Anterior cingulate cortex (tissue), 58 donors: ENCODE data around the gene TRAF3.

Source experiments
- DNase-seq, 58 donors: peaks; one replicate each; lab custom pipeline; 2025; lab: John Stamatoyannopoulos, UW

Gene TRAF3

GRCh38 chr14:102943979-102944378 is 166.7 kb downstream of the TRAF3 start:
- DNase-seq, result no peak

GRCh38 chr14:102944448-102945330 is 167.4 kb downstream of the TRAF3 start:
- no peak for DNase-seq

DNA sequence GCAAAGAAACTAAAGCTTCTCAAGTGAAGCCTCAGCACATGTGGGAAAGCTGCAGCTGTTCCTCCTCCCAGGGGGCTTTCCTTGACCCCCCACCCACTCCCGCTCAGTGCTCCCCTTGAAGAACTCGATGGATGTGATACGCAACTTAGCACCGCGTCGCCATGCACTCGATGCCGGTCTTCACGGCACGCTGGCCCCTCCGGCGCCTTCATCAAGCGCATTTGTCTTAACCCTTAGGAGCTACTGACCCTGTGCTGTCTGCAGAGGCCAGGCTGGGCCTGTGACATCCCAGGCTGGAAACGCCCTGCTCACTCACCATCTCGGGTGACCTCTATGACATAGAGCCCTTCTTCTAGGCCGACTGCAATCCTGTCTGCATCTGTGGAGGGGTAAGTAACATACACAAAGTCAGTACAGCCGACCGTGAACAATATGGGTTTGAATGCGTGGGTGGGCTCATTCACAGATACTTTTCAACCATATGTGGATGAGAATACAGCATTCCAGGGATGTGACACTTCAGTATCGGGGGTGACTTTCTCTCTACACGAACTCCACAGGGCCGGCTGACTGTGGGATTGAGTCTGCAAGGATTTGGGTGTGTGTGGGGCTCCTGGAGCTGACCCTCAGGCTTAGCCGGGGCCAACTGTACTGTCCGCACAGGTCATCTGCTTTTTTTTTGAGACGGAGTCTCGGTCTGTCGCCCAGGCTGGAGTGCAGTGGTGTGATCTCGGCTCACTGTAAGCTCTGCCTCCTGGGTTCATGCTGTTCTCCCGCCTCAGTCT is 168.3 kb downstream of the TRAF3 start:
- no peak for DNase-seq

- DNase-seq, result no peak
Observed at GRCh38 chr14:102947321-102948103, 170.3 kb downstream of the TRAF3 start.

DNA sequence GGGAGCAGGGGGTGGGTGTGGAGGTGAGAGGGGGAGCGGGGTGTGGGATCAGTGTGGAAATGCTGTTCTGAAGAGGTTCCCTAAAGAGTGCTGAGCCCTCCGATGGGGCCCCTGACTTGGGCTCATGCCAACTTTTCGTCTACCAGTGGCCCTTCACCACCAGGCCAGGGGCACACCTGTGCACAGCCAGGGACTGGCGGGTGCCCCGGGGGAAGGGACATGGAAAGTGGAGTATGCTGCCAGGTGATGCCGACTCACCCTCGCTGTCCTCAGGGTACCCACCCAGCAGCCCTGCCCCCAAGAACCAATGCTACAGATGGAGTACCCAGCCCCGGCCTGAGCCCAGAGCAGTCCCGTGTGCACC is 171.4 kb downstream of the TRAF3 start:
- no peak for DNase-seq

DNA sequence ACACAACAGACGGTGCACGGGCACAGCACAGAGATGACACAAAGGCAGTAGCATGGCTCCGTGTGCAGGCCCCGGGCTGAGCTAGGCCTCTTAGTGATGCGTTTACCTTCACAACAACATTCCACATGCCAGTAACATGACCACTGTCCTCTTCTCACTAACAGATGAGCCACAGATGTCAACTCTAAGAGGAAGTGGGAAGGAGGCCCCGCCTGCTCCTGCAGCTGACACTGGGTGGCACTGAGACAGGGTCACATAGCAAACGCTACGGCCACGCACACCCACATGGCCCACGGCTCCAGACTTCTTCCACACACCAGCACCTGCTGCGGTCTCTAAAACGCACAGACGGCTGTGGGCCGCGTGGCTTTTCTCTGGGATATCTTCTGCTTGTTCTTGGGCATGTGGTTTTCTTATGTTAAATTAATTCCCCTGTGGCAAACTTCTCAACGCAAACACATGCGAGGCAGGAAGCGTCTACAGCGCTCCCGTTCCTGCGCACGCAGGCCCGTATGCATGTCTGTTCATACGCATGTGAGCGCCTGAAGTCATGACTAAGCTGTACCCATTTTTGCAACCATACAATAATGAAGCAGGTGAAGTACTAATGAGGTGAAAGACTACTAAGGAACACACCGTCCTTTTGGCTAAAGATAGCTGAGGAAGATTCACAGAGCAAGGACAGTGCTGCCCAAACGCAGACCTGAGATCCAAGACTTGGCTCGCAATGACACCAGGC is 172.0 kb downstream of the TRAF3 start:
- peak in 4 of 58 donors; percentile 25 to 46 (median 35) for DNase-seq

GRCh38 chr14:102949801-102950451 is 172.7 kb downstream of the TRAF3 start:
- DNase-seq, result peak in 55 of 58 donors; percentile 14 to 85 (median 69)

DNA sequence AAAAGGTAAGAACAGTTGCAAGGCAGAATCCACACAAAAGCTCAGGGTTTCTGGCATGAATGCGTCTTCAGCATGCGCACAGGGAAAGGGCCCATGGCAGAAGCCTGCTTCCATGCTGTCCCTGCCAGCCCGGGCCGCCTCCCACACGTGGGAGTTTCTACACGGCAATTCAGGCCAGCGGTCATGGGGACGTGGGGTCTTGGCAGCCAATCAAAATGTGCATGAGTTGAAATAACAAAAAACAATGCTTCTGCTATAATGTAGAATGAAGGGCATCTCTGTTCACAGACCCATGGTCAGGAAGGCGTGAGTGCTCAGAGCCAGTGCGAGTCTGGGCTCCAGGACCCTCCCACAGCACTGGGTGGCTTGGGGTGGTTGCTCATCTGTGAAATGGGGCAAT is 173.8 kb downstream of the TRAF3 start:
- DNase-seq, result peak in 49 of 58 donors; percentile 13 to 91 (median 71)

DNA sequence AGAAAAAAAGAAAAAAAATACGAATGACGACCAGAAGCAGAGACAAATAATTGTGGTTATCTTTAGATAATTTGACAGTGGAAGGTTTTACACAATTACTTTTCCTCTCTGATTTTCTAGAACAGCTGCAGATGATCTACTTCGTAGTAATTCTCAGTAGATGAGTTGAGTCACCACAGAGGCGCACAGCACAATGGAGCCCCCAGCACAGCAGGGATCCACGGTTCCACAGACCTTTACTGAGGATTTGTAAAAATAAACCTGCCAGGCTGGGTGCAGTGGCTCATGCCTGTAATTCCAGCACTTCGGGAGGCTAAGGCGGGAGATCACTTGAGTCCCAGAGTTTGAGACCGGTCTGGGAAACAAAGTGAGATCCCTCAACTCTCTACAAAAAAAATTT is 174.6 kb downstream of the TRAF3 start:
- DNase-seq, result no peak

- no peak for DNase-seq
Observed at GRCh38 chr14:102952276-102952675, 175.0 kb downstream of the TRAF3 start.

DNA sequence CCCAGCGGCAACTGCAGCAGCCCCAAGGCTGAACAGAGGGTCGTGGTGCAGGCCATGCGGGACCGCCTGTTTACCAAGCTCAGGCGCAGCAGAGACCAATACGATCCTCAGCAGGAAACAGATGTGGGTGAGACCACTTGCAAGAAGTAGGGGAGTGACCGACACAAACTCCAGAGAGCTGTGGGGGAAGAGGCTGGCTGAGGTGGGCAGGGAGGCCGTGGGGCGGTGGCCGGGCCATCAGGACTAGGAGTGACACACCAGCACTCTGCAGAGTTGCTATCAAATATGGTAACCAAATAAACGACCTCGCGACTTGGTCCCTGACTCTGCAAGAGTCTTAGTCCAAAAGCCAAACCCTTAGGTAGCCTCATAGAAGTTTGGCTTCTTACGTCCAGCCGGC is 175.9 kb downstream of the TRAF3 start:
- DNase-seq, result no peak

DNA sequence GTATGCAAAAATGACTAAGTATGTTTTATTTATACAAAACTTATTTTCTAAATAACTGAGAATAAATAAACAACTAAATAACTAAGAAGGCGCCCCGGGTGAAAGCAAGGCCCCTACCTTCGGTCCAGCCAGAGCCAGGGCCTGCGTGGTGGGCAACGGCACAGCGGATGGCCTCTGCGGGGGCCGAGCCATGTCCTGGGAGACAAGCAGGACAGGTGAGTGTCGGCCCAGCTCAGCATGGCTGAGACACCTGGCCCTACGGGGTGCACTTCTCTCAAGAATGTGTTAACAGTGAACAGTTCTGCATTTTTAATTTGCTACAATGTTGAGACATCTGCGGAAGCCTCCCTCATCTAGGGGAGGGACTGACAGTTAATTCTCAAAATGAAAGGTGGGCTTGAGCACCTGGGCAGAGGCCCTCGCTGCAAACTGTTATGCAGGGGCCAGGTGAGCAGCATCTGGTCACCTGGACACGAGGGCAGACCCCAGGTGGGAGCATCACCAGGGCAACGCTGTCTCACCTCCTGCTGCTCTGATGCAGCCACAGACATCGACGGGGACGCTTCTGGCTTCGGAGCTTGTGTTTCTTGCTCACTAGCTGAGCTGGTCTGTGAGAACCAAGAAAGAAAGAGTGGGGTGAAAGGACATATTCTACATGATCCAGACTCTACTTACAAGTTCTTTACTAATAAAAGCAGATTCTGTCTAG is 177.0 kb downstream of the TRAF3 start:
- no peak for DNase-seq

- DNase-seq, result no peak
Observed at GRCh38 chr14:102955636-102956408, 178.6 kb downstream of the TRAF3 start.

- DNase-seq, result peak in 16 of 58 donors; percentile 7 to 62 (median 30)
Observed at GRCh38 chr14:102957222-102957621, 180.0 kb downstream of the TRAF3 start.

- DNase-seq, result no peak
Observed at GRCh38 chr14:102958461-102958860, 181.2 kb downstream of the TRAF3 start.
